GM18909 (cell line): Measurements from ENCODE around the gene LHFPL4.
"Not testable (repeated sequence)": the region's sequence is repeated elsewhere in the genome, so short reads cannot be mapped to it uniquely, and the experiment has no call there.

Source experiments
- ATAC-seq: cut with Tn5 transposase; IDR thresholded peaks from one replicate; pipeline ENCODE4 v1.9.1; 2021; ENCODE audit warnings: mild to moderate bottlenecking; ENCODE audit not compliant: unreplicated experiment, poor library complexity

The LHFPL4 gene

DNA sequence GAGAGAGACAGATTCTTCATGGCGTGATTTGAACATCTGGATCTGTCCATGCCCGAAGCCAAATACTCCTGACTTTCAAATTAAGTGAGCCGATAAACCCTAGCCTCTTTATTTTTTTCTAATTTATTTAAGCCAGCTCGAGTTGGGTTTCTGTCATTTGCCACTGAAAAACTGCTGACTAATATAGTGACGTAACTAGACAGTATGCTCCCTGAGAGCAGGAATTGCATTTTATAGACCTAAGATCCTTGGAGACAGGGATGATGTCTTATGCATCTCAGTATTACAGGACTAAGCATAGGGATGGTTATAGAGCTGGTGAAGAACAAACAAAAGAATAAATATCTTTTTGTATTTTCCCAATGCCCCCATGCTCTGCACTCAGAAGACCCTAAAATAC, 4.6 kb downstream of the LHFPL4 start:
- no peak for ATAC-seq

GRCh38 chr3:9542182-9542581, 11.4 kb downstream of the LHFPL4 start:
- ATAC-seq, result no peak

GRCh38 chr3:9536212-9536611, 17.4 kb downstream of the LHFPL4 start:
- no peak for ATAC-seq

DNA sequence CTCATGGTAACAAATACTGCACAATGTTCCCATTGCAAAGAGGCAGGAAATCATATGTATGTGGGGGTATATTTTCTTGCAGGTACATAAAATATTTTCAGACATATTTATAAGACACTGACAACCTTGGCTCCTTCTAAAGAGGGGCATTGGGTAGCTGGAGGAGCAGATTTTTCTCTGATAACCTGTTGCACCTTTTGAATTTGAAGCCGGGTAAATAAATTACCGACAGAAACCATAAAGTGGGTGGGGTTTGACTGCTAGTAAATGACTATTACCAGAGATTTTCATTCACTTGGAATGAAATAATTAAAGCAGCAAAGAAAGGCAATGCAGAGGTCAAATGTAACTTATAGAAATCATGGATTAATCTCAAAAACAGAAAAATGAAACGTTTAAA, 19.2 kb downstream of the LHFPL4 start:
- ATAC-seq, result no peak

GRCh38 chr3:9525078-9525477, 28.5 kb downstream of the LHFPL4 start:
- ATAC-seq, result no peak

DNA sequence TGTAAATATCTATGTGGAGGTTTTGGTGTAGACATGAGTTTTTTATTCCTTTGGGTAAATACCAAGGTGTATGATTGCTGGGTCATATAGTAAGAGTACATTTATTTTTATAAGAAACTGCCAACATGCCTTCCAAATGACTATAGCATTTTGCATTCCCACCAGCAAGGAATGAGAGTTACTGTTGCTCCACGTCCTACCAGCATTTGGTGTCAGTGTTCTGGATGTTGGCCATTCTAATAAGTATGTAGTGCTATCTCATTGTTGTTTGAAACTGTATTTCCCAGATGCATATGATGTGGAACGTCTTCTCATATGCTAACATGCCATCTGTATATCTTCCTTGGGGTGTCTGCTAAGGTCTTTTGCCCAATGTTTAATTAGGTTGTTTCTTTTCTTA, 38.7 kb downstream of the LHFPL4 start:
- no peak for ATAC-seq

- ATAC-seq, result no peak
Measured at GRCh38 chr3:9514306-9514705, 39.3 kb downstream of the LHFPL4 start.

DNA sequence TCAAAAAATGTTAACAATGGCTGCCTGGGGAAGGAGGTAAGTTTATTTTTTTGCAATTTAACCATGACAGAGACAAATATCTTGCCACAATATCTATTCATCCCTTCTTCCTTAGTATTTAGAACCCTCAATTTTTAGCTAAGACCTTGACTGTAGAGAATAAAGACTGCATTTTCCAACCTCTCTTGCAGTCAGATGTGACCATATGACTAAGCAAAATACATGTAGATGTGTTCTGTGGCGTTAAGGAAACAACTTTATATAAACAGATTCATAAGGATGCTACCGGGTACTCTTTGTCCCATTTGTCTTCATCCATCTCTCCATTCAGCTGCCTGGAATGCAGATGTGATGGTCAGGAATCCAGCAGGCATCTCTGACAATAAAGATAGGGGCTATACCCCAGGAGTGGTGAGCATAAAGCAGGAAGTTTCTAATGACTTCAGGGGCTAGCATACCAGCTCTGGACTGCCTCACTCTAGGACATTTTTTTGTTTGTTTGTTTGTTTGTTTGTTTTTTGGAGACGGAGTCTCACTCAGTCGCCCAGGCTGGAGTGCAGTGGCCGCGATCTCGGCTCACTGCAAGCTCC, 41.1 kb downstream of the LHFPL4 start:
- no peak for ATAC-seq

GRCh38 chr3:9508781-9509180, 44.8 kb downstream of the LHFPL4 start:
- no peak for ATAC-seq

- no peak for ATAC-seq
Measured at GRCh38 chr3:9507586-9508578, 45.7 kb downstream of the LHFPL4 start.

- peak; percentile 56 for ATAC-seq
Measured at GRCh38 chr3:9503283-9503682, 50.3 kb downstream of the LHFPL4 start.

DNA sequence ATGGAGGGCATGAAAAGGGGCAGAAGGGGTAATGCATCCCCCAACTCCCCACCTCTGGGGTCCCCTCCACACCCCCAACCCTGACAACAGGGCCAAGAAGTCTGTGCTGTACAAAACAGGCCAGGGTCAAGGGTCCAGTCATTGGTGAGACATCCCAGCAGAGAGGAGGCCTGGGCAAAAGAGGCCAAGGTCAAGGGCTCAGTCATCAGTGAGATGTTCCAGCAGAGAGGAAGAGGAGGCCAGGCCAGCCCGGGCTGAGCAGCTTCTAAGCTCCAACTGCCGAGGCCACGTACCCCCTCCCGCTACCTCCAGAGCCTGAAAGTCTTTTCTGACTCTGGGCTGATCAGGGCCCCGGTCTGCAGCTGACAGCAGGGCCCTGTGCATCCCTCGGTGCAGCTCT, 52.4 kb downstream of the LHFPL4 start:
- ATAC-seq, result no peak

DNA sequence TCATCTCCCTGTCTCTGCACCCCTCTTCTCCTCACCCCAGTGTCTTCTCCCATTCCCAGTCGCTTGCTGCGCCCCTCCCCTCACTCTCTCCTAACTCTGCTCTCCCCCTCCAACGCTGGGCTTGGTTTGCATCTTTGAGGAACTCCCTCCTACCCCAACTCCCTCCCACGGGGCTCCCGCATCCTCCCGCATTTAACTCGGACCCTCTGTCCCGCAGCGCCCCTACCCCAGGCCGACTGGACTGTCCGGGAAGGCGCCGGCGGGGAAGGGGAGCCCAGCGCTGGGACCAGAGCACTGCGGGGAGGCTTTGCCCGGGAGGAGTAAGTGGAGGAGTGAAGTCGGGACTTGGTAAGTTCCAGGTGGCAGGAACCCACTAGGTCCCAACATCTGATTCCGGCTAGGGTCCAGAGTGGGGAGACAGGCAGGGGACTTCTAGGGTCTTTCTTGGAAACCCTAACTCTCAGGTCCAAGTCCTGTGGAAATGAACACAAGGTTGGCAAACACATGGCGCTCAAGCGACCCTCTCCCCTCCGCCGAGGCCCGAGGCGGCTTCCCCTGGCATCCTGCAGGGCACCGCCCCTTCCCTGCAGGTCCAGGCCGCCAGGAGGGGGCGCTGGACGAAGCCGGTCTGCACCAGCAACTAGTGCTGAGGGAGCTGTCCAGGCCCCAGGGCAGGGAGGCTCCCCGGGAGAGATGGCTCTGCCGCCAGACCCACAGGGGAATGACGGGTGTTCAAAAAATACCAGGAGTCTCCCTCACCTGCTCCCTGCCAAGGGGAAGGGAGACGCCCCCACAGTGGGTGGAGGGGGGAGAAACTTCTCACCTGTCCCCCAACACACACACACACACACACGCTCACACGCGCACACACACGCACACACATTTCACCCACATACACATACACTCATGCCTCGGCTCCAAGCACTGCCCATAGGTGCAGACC, 53.2 kb downstream of the LHFPL4 start:
- no peak for ATAC-seq

DNA sequence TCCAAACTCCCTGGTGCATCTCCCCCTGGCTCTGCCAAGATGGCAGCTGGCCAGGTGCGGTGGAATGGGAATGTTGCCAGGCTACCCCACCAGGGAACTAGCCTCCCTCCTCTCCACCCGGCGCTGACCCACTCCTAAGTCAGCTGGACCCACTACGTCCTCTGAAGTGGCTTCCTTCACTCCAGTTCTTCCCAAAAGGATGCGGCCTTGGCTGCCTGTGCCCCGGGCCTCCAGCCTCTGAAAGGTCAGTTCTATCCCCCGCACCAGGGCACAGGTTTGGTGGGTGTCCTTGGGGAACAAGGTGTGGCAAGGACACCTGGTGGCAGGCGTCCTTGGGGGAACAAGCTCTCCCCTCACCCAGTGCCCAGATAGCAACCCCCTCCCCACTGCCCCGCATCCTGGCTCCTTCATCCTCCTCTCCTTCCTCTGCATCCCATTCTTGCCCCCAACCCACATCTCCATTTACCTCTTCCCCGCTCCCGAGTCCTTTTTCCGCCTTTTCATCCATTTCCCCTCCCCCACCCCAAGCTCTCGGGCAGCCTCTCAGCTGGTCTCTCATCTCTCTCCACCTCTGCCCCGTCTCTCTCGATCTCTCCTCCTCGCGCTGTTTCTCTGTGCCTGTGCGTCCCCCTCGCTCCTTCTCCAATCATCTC, 54.0 kb downstream of the LHFPL4 start:
- ATAC-seq, result no peak

- no peak for ATAC-seq
Measured at GRCh38 chr3:9498781-9499180, 54.8 kb downstream of the LHFPL4 start.

GRCh38 chr3:9497821-9498565, 55.6 kb downstream of the LHFPL4 start:
- no peak for ATAC-seq

DNA sequence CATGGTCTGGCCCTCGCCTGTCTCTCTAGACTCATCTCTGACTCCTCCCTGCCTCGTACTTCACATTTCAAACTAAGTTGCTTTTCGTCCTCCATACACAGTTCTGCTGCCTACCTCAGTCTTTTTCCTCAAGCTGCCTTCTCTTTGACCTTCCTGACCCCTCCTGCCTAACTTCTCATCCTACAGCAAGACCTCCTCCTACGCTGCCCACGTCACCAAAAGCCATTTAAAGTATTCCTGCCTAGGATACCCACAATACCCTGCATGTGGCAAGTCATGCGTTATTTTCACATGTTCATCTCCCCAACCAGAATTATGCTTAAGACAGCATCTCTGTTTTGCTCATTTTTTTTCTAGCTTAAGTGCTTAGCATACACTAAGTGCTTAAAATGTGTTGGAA, 56.7 kb downstream of the LHFPL4 start:
- no peak for ATAC-seq

DNA sequence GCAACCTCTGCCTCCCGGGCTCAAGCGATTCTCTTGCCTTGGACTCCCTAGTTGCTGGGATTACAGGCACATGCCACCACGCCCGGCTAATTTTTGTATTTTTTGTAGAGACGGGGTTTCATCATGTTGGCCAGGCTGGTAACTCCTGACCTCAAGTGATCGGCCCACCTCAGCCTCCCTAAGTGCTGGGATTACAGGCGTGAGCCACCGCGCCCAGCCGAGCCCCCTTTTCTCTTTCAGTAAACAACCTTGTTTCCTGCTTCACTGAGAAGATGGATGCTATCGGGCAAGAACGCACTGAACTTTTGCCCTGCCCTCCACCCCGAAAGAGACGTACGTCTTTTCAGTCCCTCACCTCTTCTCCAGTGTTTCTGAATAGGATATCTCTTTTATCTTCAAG, 59.6 kb downstream of the LHFPL4 start:
- ATAC-seq, result not testable (repeated sequence)

GRCh38 chr3:9491506-9491905, 62.1 kb downstream of the LHFPL4 start:
- ATAC-seq, result no peak
